GM12801 (cell line): ENCODE results near the gene GPN2.

Source experiments
- CTCF ChIP-seq: IDR thresholded peaks from one replicate; pipeline ENCODE4 v1.5.1; 2011; ENCODE audit warnings: control low read depth; ENCODE audit not compliant: insufficient read length; ENCODE audit errors: extremely low read depth

Gene GPN2

GRCh38 chr1:26831059-26831458, 59.0 kb downstream of the GPN2 start:
- TF ChIP-seq CTCF = no peak

GRCh38 chr1:26829184-26829911, 60.7 kb downstream of the GPN2 start:
- no peak for TF ChIP-seq CTCF

- no peak for TF ChIP-seq CTCF
Observed at GRCh38 chr1:26828411-26828991, 61.6 kb downstream of the GPN2 start.

GRCh38 chr1:26827663-26828062, 62.4 kb downstream of the GPN2 start:
- no peak for TF ChIP-seq CTCF

GRCh38 chr1:26827106-26827604, 62.9 kb downstream of the GPN2 start:
- TF ChIP-seq CTCF = no peak

- TF ChIP-seq CTCF = no peak
Observed at GRCh38 chr1:26826261-26827105, 63.6 kb downstream of the GPN2 start, which contains the start of gene ZDHHC18. Gene ZDHHC18 (plus strand): TSS chr1:26826688. CDS start chr1:26826805, 117 bp downstream.
